ENCODE results near the gene CD2BP2. TPM values are rescaled to one million over a fixed set of nuclear protein-coding genes. Genes with fewer than 3 reads are reported as not detected.

Gene CD2BP2
- total and polyA plus RNA-seq, 2 of the 13 experiments (the other 11 are each of a cell fraction or from before 2014, with no cell fraction given) = 24.9 to 54.6 TPM

- TF ChIP-seq ZNF142 (CRISPR knock-in tag; IDR thresholded peaks at IDR 0.05) (no peak; the same call in none of the 2 replicates), IKZF4 (CRISPR knock-in tag; IDR thresholded peaks at IDR 0.05; ENCODE audit: borderline replicate concordance, low read depth, not compliant biosample characterization) (peak; percentile 25), JARID2 (CRISPR knock-in tag; IDR thresholded peaks at IDR 0.05; ENCODE audit: insufficient replicate concordance) (no peak), TCF12 (IDR thresholded peaks at IDR 0.05) (no peak), TCF12 (CRISPR knock-in tag; IDR thresholded peaks at IDR 0.05) (0 out of 2 replicates have a peak, but pooled peaks have one; percentile 49), GRHL1 (CRISPR knock-in tag; conservative IDR thresholded peaks at IDR 0.05) (no peak), RNF219 (CRISPR knock-in tag; IDR thresholded peaks at IDR 0.05) (0 out of 2 replicates have a peak, but pooled peaks have one; percentile 46), ZNF570 (CRISPR knock-in tag; IDR thresholded peaks at IDR 0.05; ENCODE audit: borderline replicate concordance) (peak; percentile 64; the same call in 1 of the 2 replicates), ZBTB1 (CRISPR knock-in tag; IDR thresholded peaks at IDR 0.05; ENCODE audit: borderline replicate concordance) (no peak), MXI1 (IDR thresholded peaks at IDR 0.05; ENCODE audit: borderline replicate concordance, low read depth, low read length) (peak; percentile 87; the same call in 2 of the 3 replicates), ZFP36L1 (CRISPR knock-in tag; IDR thresholded peaks at IDR 0.05) (peak; percentile 90; the same call in 1 of the 2 replicates), PAWR (CRISPR knock-in tag; IDR thresholded peaks at IDR 0.05; ENCODE audit: borderline replicate concordance) (0 out of 2 replicates have a peak, but pooled peaks have one; percentile 11)
These were observed at the start of gene CD2BP2 (continued) for GRCh38 chr16:30355144-30355953.
